ENCODE data around the gene MAN2A2. TPM values are rescaled to one million over a fixed set of nuclear protein-coding genes. Genes with fewer than 3 reads are reported as not detected.

The MAN2A2 gene
- total and polyA plus RNA-seq, 2 donors (not counting 3 experiments of a cell fraction or from before 2014, with no cell fraction given), result 60.9 to 77.7 TPM

GRCh38 chr15:90866800-90867199 lies 36.3 kb upstream of the MAN2A2 start:
- ChIA-PET CTCF (no interaction called here), POLR2A (no interaction called here)
- Histone ChIP-seq H3K27me3 (ENCODE audit: control insufficient read depth in 2 of 2, insufficient read depth in 2 of 2, low read length in 2 of 2) (no peaks in the 10 kb centered on the region), H3K4me1 (ENCODE audit: control insufficient read depth, extremely low read depth, insufficient read depth, low read length) (peaks cover 19% of the 10 kb centered on the region), H3K27ac (ENCODE audit: insufficient read depth, low read depth, low read length) (no peak overlapping the region), H3K9me1 (replicated peaks; ENCODE audit: control insufficient read depth, extremely low read depth, insufficient read depth, low read length) (no peaks in the 10 kb centered on the region), H3K9me3 (replicated peaks; ENCODE audit: control insufficient read depth, insufficient read depth, low read length) (no peaks in the 10 kb centered on the region), H3K4me2 (ENCODE audit: insufficient read depth, low read length) (no peak overlapping the region), H3K36me3 (ENCODE audit: control insufficient read depth in 2 of 2, extremely low read depth in 1 of 2, insufficient read depth in 2 of 2, low read length in 2 of 2) (no peaks in the 10 kb centered on the region), H2AFZ (ENCODE audit: low read depth, low read length) (no peak overlapping the region), H3K9ac (replicated peaks; ENCODE audit: extremely low read depth, insufficient read depth, low read length) (no peak overlapping the region), H4K20me1 (replicated peaks; ENCODE audit: control insufficient read depth, extremely low read depth, insufficient read depth, low read length) (no peaks in the 10 kb centered on the region), H3K79me2 (ENCODE audit: control insufficient read depth, insufficient read depth, low read length) (peaks cover 9% of the 10 kb centered on the region), H3K4me3 (replicated peaks in 1 of 3; ENCODE audit: insufficient read depth in 1 of 3, low read depth in 1 of 3, low read length in 3 of 3) (no peak overlapping the region)
- dilution Hi-C loops (cut with MboI; ENCODE audit: extremely low pct_ligation_motif_present, low sequenced_read_pairs) (no loop called here), intact Hi-C loops (cut with micrococcal nuclease) (no loop called here)
- BruUV-seq (replicated peaks), result no TSS peak
- DNase-seq (ENCODE audit: low read depth, low spot score) (no peak), FAIRE-seq (no peak)
- no peak for TF ChIP-seq MAX (IDR thresholded peaks at IDR 0.05; ENCODE audit: insufficient read depth, insufficient read length)
- no peak for TF ChIP-seq CTCF (IDR thresholded peaks at IDR 0.05; ENCODE audit: extremely low read depth in 1 of 2, insufficient read depth in 1 of 2, low read depth in 1 of 2, low read length in 2 of 2)
- no peak for TF ChIP-seq POLR2A (IDR thresholded peaks at IDR 0.05; ENCODE audit: low read depth, low read length)
- no peak for TF ChIP-seq EZH2 (IDR thresholded peaks at IDR 0.05; ENCODE audit: borderline replicate concordance, low read depth, low read length, severe bottlenecking)
- no peak for TF ChIP-seq JUN (IDR thresholded peaks at IDR 0.05; ENCODE audit: borderline replicate concordance, insufficient read depth, insufficient read length, low read depth)
- TF ChIP-seq MYC (IDR thresholded peaks at IDR 0.05; ENCODE audit: low read depth, low read length), result no peak
- no peak for TF ChIP-seq POLR2AphosphoS5 (IDR thresholded peaks at IDR 0.05; ENCODE audit: insufficient read depth, low read depth, low read length)
- no peak for TF ChIP-seq GATA2 (IDR thresholded peaks at IDR 0.05; ENCODE audit: insufficient read depth, insufficient read length, low read depth, low read length)
- TF ChIP-seq FOS (IDR thresholded peaks at IDR 0.05; ENCODE audit: borderline replicate concordance, insufficient read depth, low read length), result no peak
